SK-N-SH (cell line): ENCODE data around the gene NR2C1. TPM values are rescaled to one million over a fixed set of nuclear protein-coding genes. Genes with fewer than 3 reads are reported as not detected.

Source experiments
- CTCF ChIA-PET: fragments of 300-600, 350-600 bp; formaldehyde crosslinking; extraction: SDS; loops from one replicate; lab custom pipeline; 2021; lab: Yijun Ruan, JAX
- POLR2A ChIA-PET: fragments of 350-600 bp; sonication (Branson Sonifier 250); formaldehyde crosslinking; extraction: SDS; loops from one replicate; lab custom pipeline; 2020; ENCODE audit warnings: antibody characterized with exemption, inconsistent platforms; lab: Yijun Ruan, JAX
- DNase-seq: peaks from one replicate; pipeline ENCODE4 v3.0.0; 2012
- H2AFZ ChIP-seq: fragments of 200-600 bp; sonication (generic); 2 replicates; pipeline ENCODE4 v1.8.1; 2016; ENCODE audit warnings: antibody characterized with exemption, mild to moderate bottlenecking, low read depth
- H3F3A ChIP-seq: fragments of 200-600 bp; sonication (generic); replicated peaks from 2 replicates; pipeline ENCODE3; 2016; ENCODE audit warnings: antibody characterized with exemption, mild to moderate bottlenecking; ENCODE audit not compliant: insufficient read depth
- H3K27ac ChIP-seq, 2 experiments: fragments of 200-500 bp in 1 of 2; fragments of 200-600 bp in 1 of 2; sonication (Bioruptor generic) in 1 of 2; sonication (generic), shearing (Covaris generic) in 1 of 2; 2 replicates each; pipeline versions ENCODE4 v1.5.1 to v1.6.1; 2014 to 2016; ENCODE audit warnings: low read depth in 2 of 2, inconsistent platforms in 1 of 2, low read length in 1 of 2, mild to moderate bottlenecking in 1 of 2, mixed read lengths in 1 of 2
- H3K27me3 ChIP-seq: fragments of 200-600 bp; sonication (generic), shearing (Covaris generic); 2 replicates; pipeline ENCODE4 v1.6.1; 2016; ENCODE audit warnings: mixed run types; ENCODE audit not compliant: insufficient read depth
- H3K36me3 ChIP-seq, 2 experiments: fragments of 200-500 bp in 1 of 2; fragments of 200-600 bp in 1 of 2; sonication (Bioruptor generic) in 1 of 2; sonication (generic) in 1 of 2; replicated peaks in 1 of 2; 2 replicates each; pipeline versions ENCODE3 to v1.5.1; 2014 to 2016; ENCODE audit warnings: low read length in 1 of 2, mild to moderate bottlenecking in 1 of 2; ENCODE audit not compliant: insufficient read depth in 2 of 2, control insufficient read depth in 1 of 2
- H3K4me1 ChIP-seq, 2 experiments: fragments of 200-500 bp in 1 of 2; fragments of 200-600 bp in 1 of 2; sonication (Bioruptor generic) in 1 of 2; sonication (generic), shearing (Covaris generic) in 1 of 2; 2 replicates each; pipeline versions ENCODE4 v1.5.1 to v1.6.1; 2014 to 2016; ENCODE audit warnings: low read depth in 1 of 2, low read length in 1 of 2, mixed run types in 1 of 2; ENCODE audit not compliant: insufficient read depth in 2 of 2, control insufficient read depth in 1 of 2
- H3K4me2 ChIP-seq: fragments of 200-600 bp; sonication (generic), shearing (Covaris generic); 2 replicates; pipeline ENCODE4 v1.6.1; 2017; ENCODE audit warnings: mixed run types
- H3K4me3 ChIP-seq, 2 experiments: fragments of 200-500 bp in 1 of 2; fragments of 200-600 bp in 1 of 2; sonication (Bioruptor generic) in 1 of 2; sonication (generic), shearing (Covaris generic) in 1 of 2; 2 replicates each; pipeline versions ENCODE4 v1.5.1 to v1.8.1; 2014 to 2016; ENCODE audit warnings: low read depth in 2 of 2, inconsistent platforms in 1 of 2, low read length in 1 of 2, mild to moderate bottlenecking in 1 of 2, mixed read lengths in 1 of 2, moderate library complexity in 1 of 2
- H3K79me2 ChIP-seq: fragments of 200-600 bp; sonication (generic); 2 replicates; pipeline ENCODE4 v1.8.1; 2017; ENCODE audit warnings: mild to moderate bottlenecking; ENCODE audit not compliant: insufficient read depth
- H3K9ac ChIP-seq: fragments of 200-600 bp; sonication (generic); 2 replicates; pipeline ENCODE4 v1.6.1; 2017; ENCODE audit warnings: mixed run types
- H3K9me2 ChIP-seq: fragments of 200-600 bp; sonication (generic); 2 replicates; pipeline ENCODE4 v1.6.1; 2017; ENCODE audit warnings: mixed run types
- H3K9me3 ChIP-seq: fragments of 200-600 bp; sonication (generic); 2 replicates; pipeline ENCODE4 v1.6.1; 2017; ENCODE audit warnings: mixed run types, mild to moderate bottlenecking, moderate library complexity
- H4K20me1 ChIP-seq: fragments of 200-600 bp; sonication (generic); 2 replicates; pipeline ENCODE4 v1.6.1; 2017; ENCODE audit warnings: mild to moderate bottlenecking, mixed run types; ENCODE audit not compliant: insufficient read depth
- ELF1 ChIP-seq: IDR thresholded peaks from 2 replicates; pipeline ENCODE4 v1.4.0; 2012
- FOXJ3 ChIP-seq: sonication (generic); formaldehyde crosslinking; IDR thresholded peaks from 2 replicates; pipeline ENCODE4 v1.5.1; 2020; ENCODE audit warnings: mild to moderate bottlenecking, missing genetic modification reagents
- FOXM1 ChIP-seq: IDR thresholded peaks from 2 replicates; pipeline ENCODE4 v1.4.0; 2012; ENCODE audit warnings: low read depth, mild to moderate bottlenecking
- MXI1 ChIP-seq: IDR thresholded peaks from 2 replicates; pipeline ENCODE4 v1.6.1; 2012; ENCODE audit warnings: mild to moderate bottlenecking, low read depth, low read length, improper control_type of control experiment
- NFIC ChIP-seq: IDR thresholded peaks from 2 replicates; pipeline ENCODE4 v1.4.0; 2012; ENCODE audit warnings: borderline replicate concordance
- NRF1 ChIP-seq: IDR thresholded peaks from 2 replicates; pipeline ENCODE4 v1.6.1; 2012; ENCODE audit warnings: low read depth, mild to moderate bottlenecking, low read length
- RAD21 ChIP-seq: IDR thresholded peaks from 2 replicates; pipeline ENCODE4 v1.6.1; 2012; ENCODE audit warnings: mild to moderate bottlenecking, low read length
- RFX5 ChIP-seq: IDR thresholded peaks from 2 replicates; pipeline ENCODE4 v1.6.1; 2012; ENCODE audit warnings: mild to moderate bottlenecking, improper control_type of control experiment, low read length
- TAF1 ChIP-seq: IDR thresholded peaks from 2 replicates; pipeline ENCODE4 v1.6.1; 2012; ENCODE audit warnings: low read depth, mild to moderate bottlenecking, low read length, moderate library complexity, borderline replicate concordance
- WGBS: methylation state at CpG from one replicate; pipeline ENCODE4 v1.1.6; 2017; ENCODE audit warnings: low lambda C conversion rate; 5-methylcytosine and 5-hydroxymethylcytosine counted together
- polyA plus RNA-seq, 3 experiments: library from polyadenylated mRNA; depleted of rRNA; stranded (reverse); fragments of >200 nt; gene quantifications; 2 replicates each; pipeline ENCODE4 v1.2.3, GENCODE V29; 2012
- TF ChIP-seq, protein P1 (sequence below): fragments of 150-350 bp; IDR thresholded peaks from 2 replicates; pipeline ENCODE4 v1.6.1; 2016; ENCODE audit warnings: mild to moderate bottlenecking, low read depth, low read length

NR2C1 gene
- polyA plus RNA-seq, 1 of the 3 experiments (the other 2 are of a cell fraction): 15.9 TPM

DNA sequence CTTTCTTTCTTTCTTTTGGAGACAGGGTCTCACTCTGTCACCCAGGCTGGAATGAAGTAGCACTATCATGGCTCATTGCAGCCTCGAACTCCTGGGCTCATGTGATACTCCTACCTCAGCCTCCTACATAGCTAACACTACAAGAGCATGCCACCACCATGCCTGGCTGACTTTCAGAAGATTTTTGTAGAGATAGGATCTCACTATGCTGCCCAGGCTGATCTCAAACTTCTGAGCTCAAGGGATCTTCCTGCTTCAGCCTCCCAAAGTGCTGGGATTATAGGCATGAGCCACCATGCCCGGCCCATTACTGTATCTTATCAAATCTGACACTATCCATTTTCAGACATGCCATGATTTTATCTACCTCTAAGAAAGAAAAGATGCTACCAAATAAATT is 101.5 kb downstream of the NR2C1 start:
- no peak overlapping the region for H3K9ac ChIP-seq
- H3K4me1 ChIP-seq: no peaks in the 10 kb centered on the region
- no peak overlapping the region for H3K4me2 ChIP-seq
- H3K9me2 ChIP-seq: no peaks in the 10 kb centered on the region
- WGBS: 89% methylated on average over 2 of the region's 2 CpGs
- no peak for DNase-seq
- no peak overlapping the region for H3K4me3 ChIP-seq
- CTCF ChIA-PET: interaction anchor here (0.6 to 1.0 kb wide), 2 partner anchors 9 to 22 kb away, joined by 3 to 5 read pairs; no protein-coding TSS in a partner anchor
- no peaks in the 10 kb centered on the region for H4K20me1 ChIP-seq
- H3F3A ChIP-seq: no peaks in the 10 kb centered on the region
- no peaks in the 10 kb centered on the region for H3K9me3 ChIP-seq
- TF ChIP-seq FOXJ3 (CRISPR knock-in tag) (no peak), RAD21 (no peak), NFIC (no peak)
- no peak overlapping the region for H3K27ac ChIP-seq
- no peak overlapping the region for H2AFZ ChIP-seq
- POLR2A ChIA-PET: no interaction called here
- no peaks in the 10 kb centered on the region for H3K27me3 ChIP-seq
- H3K79me2 ChIP-seq: no peaks in the 10 kb centered on the region
- peaks cover 0 to 7% of the 10 kb centered on the region in 2 experiments for H3K36me3 ChIP-seq

DNA sequence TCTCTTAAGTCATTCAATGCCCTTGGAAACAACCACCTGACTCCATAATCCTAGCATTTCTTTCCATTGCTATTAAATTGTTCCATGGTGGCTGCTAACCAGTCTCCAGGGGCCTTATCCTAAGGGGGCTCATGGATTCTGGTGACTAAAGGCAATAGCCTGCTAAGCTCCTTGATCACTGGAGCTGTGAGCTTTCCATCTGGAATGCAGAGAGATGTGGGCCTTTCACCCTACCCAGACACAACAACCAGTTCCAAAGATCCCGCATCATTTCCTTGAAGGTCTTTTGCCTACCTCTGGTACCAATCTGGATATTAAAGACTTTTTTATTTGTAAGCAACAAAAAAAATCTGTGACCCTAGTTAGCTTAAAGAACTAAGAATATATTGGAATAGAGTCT is 102.9 kb downstream of the NR2C1 start:
- H3K9me3 ChIP-seq: no peaks in the 10 kb centered on the region
- no peak overlapping the region for H3K27ac ChIP-seq
- ChIA-PET CTCF (no interaction called here), POLR2A (no interaction called here)
- no peaks in the 10 kb centered on the region for H3F3A ChIP-seq
- WGBS: 90% methylated on average over 1 of the region's 1 CpG
- no peak overlapping the region for H3K9ac ChIP-seq
- TF ChIP-seq, protein P1, sequence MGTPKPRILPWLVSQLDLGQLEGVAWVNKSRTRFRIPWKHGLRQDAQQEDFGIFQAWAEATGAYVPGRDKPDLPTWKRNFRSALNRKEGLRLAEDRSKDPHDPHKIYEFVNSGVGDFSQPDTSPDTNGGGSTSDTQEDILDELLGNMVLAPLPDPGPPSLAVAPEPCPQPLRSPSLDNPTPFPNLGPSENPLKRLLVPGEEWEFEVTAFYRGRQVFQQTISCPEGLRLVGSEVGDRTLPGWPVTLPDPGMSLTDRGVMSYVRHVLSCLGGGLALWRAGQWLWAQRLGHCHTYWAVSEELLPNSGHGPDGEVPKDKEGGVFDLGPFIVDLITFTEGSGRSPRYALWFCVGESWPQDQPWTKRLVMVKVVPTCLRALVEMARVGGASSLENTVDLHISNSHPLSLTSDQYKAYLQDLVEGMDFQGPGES: no peak
- TF ChIP-seq FOXM1 (no peak), TAF1 (no peak), NRF1 (no peak), RFX5 (no peak), ELF1 (no peak), MXI1 (no peak), FOXJ3 (CRISPR knock-in tag) (no peak)
- H3K36me3 ChIP-seq: peaks cover 0 to 7% of the 10 kb centered on the region in 2 experiments
- no peaks in the 10 kb centered on the region for H3K79me2 ChIP-seq
- H3K4me3 ChIP-seq: no peak overlapping the region
- no peaks in the 10 kb centered on the region for H3K4me1 ChIP-seq
- no peaks in the 10 kb centered on the region for H4K20me1 ChIP-seq
- H3K4me2 ChIP-seq: no peak overlapping the region
- no peaks in the 10 kb centered on the region for H3K27me3 ChIP-seq
- H3K9me2 ChIP-seq: no peaks in the 10 kb centered on the region
- DNase-seq: no peak
- no peak overlapping the region for H2AFZ ChIP-seq

Other genes starting within 250 kb of the NR2C1 start
- 106 and 130 TPM in 2 replicates for gene NDUFA12, start 69.9 kb downstream of the NR2C1 start, polyA plus RNA-seq (2012; rRNA removed)
- 2.8 and 3.8 TPM in 2 replicates for gene FGD6, start 143.8 kb upstream of the NR2C1 start, polyA plus RNA-seq (2012; rRNA removed)
- 41.2 and 55.0 TPM in 2 replicates for gene VEZT, start 144.2 kb upstream of the NR2C1 start, polyA plus RNA-seq (2012; rRNA removed)